HG03432 (cell line): ENCODE data around the gene OR2B2.

Experiments used
- ATAC-seq: cut with Tn5 transposase; IDR thresholded peaks from one replicate; pipeline ENCODE4 v1.9.1; 2021; ENCODE audit warnings: mild to moderate bottlenecking, moderate library complexity; ENCODE audit not compliant: unreplicated experiment

Gene OR2B2

GRCh38 chr6:27867945-27868300 lies 44.3 kb downstream of the OR2B2 start:
- ATAC-seq: no peak

GRCh38 chr6:27867051-27867944 lies 44.9 kb downstream of the OR2B2 start:
- peak; percentile 20 for ATAC-seq

GRCh38 chr6:27866357-27867050 lies 45.7 kb downstream of the OR2B2 start:
- ATAC-seq: peak; percentile 17

GRCh38 chr6:27865850-27866356 lies 46.3 kb downstream of the OR2B2 start:
- peak; percentile 14 for ATAC-seq

GRCh38 chr6:27864906-27865849 lies 47.0 kb downstream of the OR2B2 start:
- ATAC-seq: peak; percentile 57

- ATAC-seq: no peak
Measured at GRCh38 chr6:27863962-27864905, 48.0 kb downstream of the OR2B2 start.

GRCh38 chr6:27862396-27863066 lies 49.7 kb downstream of the OR2B2 start:
- no peak for ATAC-seq

GRCh38 chr6:27861861-27862260 lies 50.3 kb downstream of the OR2B2 start:
- no peak for ATAC-seq

GRCh38 chr6:27861276-27861840 lies 50.8 kb downstream of the OR2B2 start:
- ATAC-seq: no peak
